Nephron (organoid): ENCODE measurements around the gene RXRA.

Experiments
- H3K27ac Mint-ChIP-seq, 3 experiments: 2 replicates each; pipeline ENCODE4 v1.8.0; 2020; ENCODE audit warnings: mixed read lengths in 3 of 3, mild to moderate bottlenecking in 2 of 3, moderate library complexity in 1 of 3
- H3K27me3 Mint-ChIP-seq: 2 replicates; pipeline ENCODE4 v1.8.0; 2021; ENCODE audit warnings: low read depth, mild to moderate bottlenecking, moderate library complexity, mixed read lengths
- H3K36me3 Mint-ChIP-seq: 2 replicates; pipeline ENCODE4 v1.8.0; 2020; ENCODE audit warnings: low read depth, mixed read lengths
- H3K4me1 Mint-ChIP-seq: 2 replicates; pipeline ENCODE4 v1.8.0; 2020; ENCODE audit warnings: mixed read lengths
- H3K4me3 Mint-ChIP-seq, 3 experiments: 2 replicates each; pipeline ENCODE4 v1.8.0; 2020; ENCODE audit warnings: mild to moderate bottlenecking in 3 of 3, mixed read lengths in 3 of 3, moderate library complexity in 2 of 3
- H3K9me3 Mint-ChIP-seq: 2 replicates; pipeline ENCODE4 v1.8.0; 2020; ENCODE audit warnings: mixed read lengths
- TF ChIP-seq, protein P1 (sequence below), 3 experiments: fragments of 200-600 bp; sonication (generic); IDR thresholded peaks; one replicate each; pipeline ENCODE4 v1.5.0; 2021; ENCODE audit warnings: antibody characterized with exemption in 3 of 3; ENCODE audit not compliant: unreplicated experiment in 3 of 3

RXRA gene

DNA sequence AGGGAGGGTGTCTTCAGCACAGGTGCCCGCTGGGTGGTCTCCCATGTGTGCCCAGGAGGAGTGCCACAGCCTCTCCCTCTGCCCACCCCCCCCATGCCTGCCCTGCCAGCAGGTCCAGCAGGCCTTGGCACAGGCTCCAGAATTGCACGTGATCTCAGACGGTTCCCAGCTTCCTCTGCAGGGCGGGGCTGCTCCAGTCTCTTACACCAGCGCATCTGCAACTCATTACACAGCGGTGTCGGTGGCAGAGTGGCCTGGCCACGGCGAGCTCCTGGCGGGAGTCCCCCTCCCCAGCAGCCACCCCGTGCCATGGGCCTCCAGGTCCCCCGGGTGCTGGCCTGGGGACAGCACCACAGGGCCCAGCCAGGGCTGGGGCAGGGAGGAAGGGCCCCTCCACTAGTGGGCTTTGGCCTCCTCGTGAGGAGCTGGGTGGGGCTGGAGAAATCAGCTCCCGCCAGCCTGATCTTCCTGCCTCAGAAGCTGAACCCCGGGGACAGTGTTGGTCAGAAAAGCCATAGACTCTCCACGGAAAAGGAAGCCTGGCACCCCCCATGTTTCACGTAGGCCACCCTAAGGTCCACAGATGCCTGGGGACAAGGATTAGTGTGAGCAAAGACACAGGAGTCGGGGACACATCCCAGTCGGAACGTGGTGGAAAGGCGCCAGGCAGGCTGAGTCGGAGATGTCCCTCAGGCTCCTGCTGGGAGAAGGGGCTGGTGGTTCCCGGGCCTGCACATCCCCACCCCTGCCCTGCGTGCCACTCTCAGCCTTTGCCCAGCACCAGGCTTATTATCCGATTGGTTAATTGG is 40.2 kb downstream of the RXRA start:
- TF ChIP-seq, protein P1, sequence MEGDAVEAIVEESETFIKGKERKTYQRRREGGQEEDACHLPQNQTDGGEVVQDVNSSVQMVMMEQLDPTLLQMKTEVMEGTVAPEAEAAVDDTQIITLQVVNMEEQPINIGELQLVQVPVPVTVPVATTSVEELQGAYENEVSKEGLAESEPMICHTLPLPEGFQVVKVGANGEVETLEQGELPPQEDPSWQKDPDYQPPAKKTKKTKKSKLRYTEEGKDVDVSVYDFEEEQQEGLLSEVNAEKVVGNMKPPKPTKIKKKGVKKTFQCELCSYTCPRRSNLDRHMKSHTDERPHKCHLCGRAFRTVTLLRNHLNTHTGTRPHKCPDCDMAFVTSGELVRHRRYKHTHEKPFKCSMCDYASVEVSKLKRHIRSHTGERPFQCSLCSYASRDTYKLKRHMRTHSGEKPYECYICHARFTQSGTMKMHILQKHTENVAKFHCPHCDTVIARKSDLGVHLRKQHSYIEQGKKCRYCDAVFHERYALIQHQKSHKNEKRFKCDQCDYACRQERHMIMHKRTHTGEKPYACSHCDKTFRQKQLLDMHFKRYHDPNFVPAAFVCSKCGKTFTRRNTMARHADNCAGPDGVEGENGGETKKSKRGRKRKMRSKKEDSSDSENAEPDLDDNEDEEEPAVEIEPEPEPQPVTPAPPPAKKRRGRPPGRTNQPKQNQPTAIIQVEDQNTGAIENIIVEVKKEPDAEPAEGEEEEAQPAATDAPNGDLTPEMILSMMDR (IDR thresholded peaks at IDR 0.05; ENCODE audit: unreplicated experiment in 3 of 3): no peak
- peak overlapping the region; percentile 44 to 76 (median 53) for H3K27ac Mint-ChIP-seq
- no peaks in the 10 kb centered on the region for H3K36me3 Mint-ChIP-seq
- H3K9me3 Mint-ChIP-seq: no peaks in the 10 kb centered on the region
- H3K4me3 Mint-ChIP-seq: no peak overlapping the region
- no peaks in the 10 kb centered on the region for H3K27me3 Mint-ChIP-seq
- peaks cover 35% of the 10 kb centered on the region for H3K4me1 Mint-ChIP-seq

- no peaks in the 10 kb centered on the region for H3K9me3 Mint-ChIP-seq
- peaks cover 35% of the 10 kb centered on the region for H3K4me1 Mint-ChIP-seq
- peak overlapping the region; percentile 44 to 76 (median 53) for H3K27ac Mint-ChIP-seq
- H3K4me3 Mint-ChIP-seq: no peak overlapping the region
- no peaks in the 10 kb centered on the region for H3K36me3 Mint-ChIP-seq
- TF ChIP-seq, protein P1 (IDR thresholded peaks at IDR 0.05; ENCODE audit: unreplicated experiment in 3 of 3): no peak
- H3K27me3 Mint-ChIP-seq: no peaks in the 10 kb centered on the region
These were observed 40.8 kb downstream of the RXRA start for GRCh38 chr9:134367061-134367460.

GRCh38 chr9:134367791-134368490 is 41.7 kb downstream of the RXRA start:
- no peak overlapping the region for H3K4me3 Mint-ChIP-seq

GRCh38 chr9:134368571-134368970 is 42.3 kb downstream of the RXRA start:
- TF ChIP-seq, protein P1 (IDR thresholded peaks at IDR 0.05; ENCODE audit: unreplicated experiment in 3 of 3): no peak
- Mint-ChIP-seq H3K4me3 (peak overlapping the region in 2 of 3 experiments; percentile 6 to 9), H3K27ac (peak overlapping the region; percentile 67 to 72 (median 70)), H3K4me1 (peaks cover 40% of the 10 kb centered on the region), H3K27me3 (no peaks in the 10 kb centered on the region), H3K36me3 (no peaks in the 10 kb centered on the region), H3K9me3 (no peaks in the 10 kb centered on the region)

More at GRCh38 chr9:134367791-134368490, 41.7 kb downstream of the RXRA start:
- Mint-ChIP-seq H3K27me3 (no peaks in the 10 kb centered on the region), H3K36me3 (no peaks in the 10 kb centered on the region), H3K27ac (peak overlapping the region; percentile 67 to 72 (median 70)), H3K9me3 (no peaks in the 10 kb centered on the region), H3K4me1 (peaks cover 40% of the 10 kb centered on the region)
- TF ChIP-seq, protein P1 (IDR thresholded peaks at IDR 0.05; ENCODE audit: unreplicated experiment in 3 of 3): no peak

DNA sequence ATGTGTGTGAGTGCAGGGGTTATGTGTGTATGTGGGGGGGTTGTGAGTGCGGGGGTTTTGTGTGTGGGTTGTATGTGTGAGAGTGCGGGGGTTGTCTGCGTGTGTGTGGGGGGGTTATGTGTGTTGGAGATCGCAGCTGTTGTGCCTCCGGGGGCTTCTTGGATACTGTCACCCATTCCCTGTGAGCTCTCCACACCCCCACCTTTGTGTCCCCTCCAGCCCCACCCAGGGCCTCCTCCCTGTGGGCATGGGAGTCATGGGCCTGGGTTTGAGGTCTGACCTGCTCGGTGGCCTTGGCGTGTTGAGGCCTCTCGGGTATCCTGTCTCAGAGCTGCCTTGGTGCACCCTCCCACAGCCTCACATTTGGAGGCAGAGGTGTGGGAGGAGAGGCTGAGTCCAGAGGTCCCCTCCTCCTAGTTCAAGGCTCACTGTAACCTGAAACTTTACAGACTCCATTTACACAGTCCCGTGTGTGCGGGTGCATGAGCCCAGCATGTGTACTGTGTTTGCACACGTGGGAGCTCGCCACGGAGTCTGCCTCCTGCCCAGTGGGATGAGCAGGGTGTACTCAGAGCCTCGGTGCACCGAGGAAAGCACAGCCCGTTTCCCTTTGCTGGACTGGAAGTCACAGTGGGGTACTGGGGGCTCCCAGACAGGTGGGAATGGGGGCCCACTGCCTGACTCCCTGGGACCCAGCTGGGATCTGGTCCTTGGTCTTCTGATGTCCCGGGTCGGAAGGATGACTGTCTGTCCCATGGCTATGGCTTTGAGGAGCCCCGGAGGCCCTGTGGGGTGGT is 43.4 kb downstream of the RXRA start:
- Mint-ChIP-seq H3K36me3 (no peaks in the 10 kb centered on the region), H3K4me1 (peaks cover 40% of the 10 kb centered on the region), H3K27ac (peak overlapping the region in 2 of 3 experiments; percentile 31 to 52), H3K9me3 (no peaks in the 10 kb centered on the region), H3K4me3 (no peak overlapping the region), H3K27me3 (no peaks in the 10 kb centered on the region)
- TF ChIP-seq, protein P1 (IDR thresholded peaks at IDR 0.05; ENCODE audit: unreplicated experiment in 3 of 3): no peak
